WTC11 (cell line): ENCODE data around the gene SYNJ2. TPM values are rescaled to one million over a fixed set of nuclear protein-coding genes. Genes with fewer than 3 reads are reported as not detected.

Experiments
- ATAC-seq: fragments of 200-7000 bp; cut with Tn5 transposase; 2 replicates; pipeline ENCODE4 v1.10.0; 2021; ENCODE audit warnings: mild to moderate bottlenecking, moderate library complexity
- CTCF ChIA-PET: fragments of 300-600 bp; sonication (Branson Sonifier 250); formaldehyde crosslinking; loops from one replicate; lab custom pipeline; 2021; ENCODE audit warnings: antibody characterized with exemption; lab: Charles Lee
- POLR2A ChIA-PET: fragments of 350-600 bp; sonication (Branson Sonifier 250); formaldehyde crosslinking; loops from one replicate; lab custom pipeline; 2021; ENCODE audit warnings: antibody characterized with exemption; lab: Charles Lee
- DNase-seq: peaks from one replicate; pipeline ENCODE4 v3.0.0; 2021; ENCODE audit warnings: low spot score
- H3K27ac Mint-ChIP-seq: 2 replicates; pipeline ENCODE4 v1.8.0; 2021; ENCODE audit warnings: mixed read lengths
- H3K27me3 Mint-ChIP-seq: 2 replicates; pipeline ENCODE4 v1.8.0; 2021; ENCODE audit warnings: low read depth, mild to moderate bottlenecking, moderate library complexity, mixed read lengths
- H3K36me3 Mint-ChIP-seq: 2 replicates; pipeline ENCODE4 v1.8.0; 2021; ENCODE audit warnings: mixed read lengths
- H3K4me1 Mint-ChIP-seq: 2 replicates; pipeline ENCODE4 v1.8.0; 2022; ENCODE audit warnings: mixed read lengths
- H3K4me3 Mint-ChIP-seq: 2 replicates; pipeline ENCODE4 v1.8.0; 2021; ENCODE audit warnings: mild to moderate bottlenecking, moderate library complexity, mixed read lengths
- H3K9me3 Mint-ChIP-seq: 2 replicates; pipeline ENCODE4 v1.8.0; 2021; ENCODE audit warnings: mixed read lengths
- CBFB ChIP-seq: sonication (generic); formaldehyde crosslinking; IDR thresholded peaks from 2 replicates; pipeline ENCODE4 v1.8.1; 2022; ENCODE audit warnings: mild to moderate bottlenecking, low read depth, missing genetic modification reagents
- ERG ChIP-seq: fragments of 250-450 bp; sonication (Bioruptor Pico); IDR thresholded peaks from 2 replicates; pipeline ENCODE4 v1.8.0; 2021; ENCODE audit warnings: mild to moderate bottlenecking
- ESRRA ChIP-seq: sonication (generic); formaldehyde crosslinking; IDR thresholded peaks from 2 replicates; pipeline ENCODE4 v1.8.1; 2022; ENCODE audit warnings: mild to moderate bottlenecking, missing genetic modification reagents, borderline replicate concordance
- FOXP4 ChIP-seq: sonication (generic); formaldehyde crosslinking; IDR thresholded peaks from 2 replicates; pipeline ENCODE4 v1.8.0; 2022; ENCODE audit warnings: mild to moderate bottlenecking, missing genetic modification reagents
- GRHL2 ChIP-seq: fragments of 250-450 bp; sonication (Bioruptor Pico); IDR thresholded peaks from 2 replicates; pipeline ENCODE4 v1.8.0; 2022; ENCODE audit warnings: mild to moderate bottlenecking, moderate library complexity; ENCODE audit not compliant: insufficient replicate concordance, severe bottlenecking
- GTF2I ChIP-seq: fragments of 250-450 bp; sonication (Bioruptor Pico); conservative IDR thresholded peaks from 2 replicates; pipeline ENCODE4 v1.4.0; 2021; ENCODE audit warnings: mild to moderate bottlenecking
- HMGA2 ChIP-seq: fragments of 250-450 bp; sonication (Bioruptor Pico); IDR thresholded peaks from 2 replicates; pipeline ENCODE4 v1.4.0; 2021; ENCODE audit warnings: mild to moderate bottlenecking, moderate library complexity
- HMGXB4 ChIP-seq: sonication (generic); formaldehyde crosslinking; IDR thresholded peaks from 2 replicates; pipeline ENCODE4 v1.8.1; 2023; ENCODE audit warnings: mild to moderate bottlenecking, moderate library complexity, missing genetic modification reagents
- KAT7 ChIP-seq: sonication (generic); formaldehyde crosslinking; IDR thresholded peaks from 2 replicates; pipeline ENCODE4 v1.8.1; 2023; ENCODE audit warnings: missing genetic modification reagents, mild to moderate bottlenecking, borderline replicate concordance
- MYBL2 ChIP-seq: sonication (generic); formaldehyde crosslinking; IDR thresholded peaks from 2 replicates; pipeline ENCODE4 v1.8.1; 2023; ENCODE audit warnings: mild to moderate bottlenecking, moderate library complexity, missing genetic modification reagents
- NFATC4 ChIP-seq: fragments of 250-450 bp; sonication (Bioruptor Pico); IDR thresholded peaks from 2 replicates; pipeline ENCODE4 v1.9.0; 2021; ENCODE audit warnings: mild to moderate bottlenecking
- SOX15 ChIP-seq: fragments of 250-450 bp; sonication (Bioruptor Pico); IDR thresholded peaks from 2 replicates; pipeline ENCODE4 v1.9.0; 2021; ENCODE audit warnings: mild to moderate bottlenecking
- USF1 ChIP-seq: sonication (generic); formaldehyde crosslinking; IDR thresholded peaks from 2 replicates; pipeline ENCODE4 v1.8.0; 2022; ENCODE audit warnings: mild to moderate bottlenecking, missing genetic modification reagents
- total RNA-seq: library from RNA; stranded (reverse); gene quantifications from 3 replicates; pipeline ENCODE4 v1.2.3, GENCODE V29; 2021
- TF ChIP-seq, protein P1 (sequence below): fragments of 250-450 bp; sonication (Bioruptor Pico); IDR thresholded peaks from 2 replicates; pipeline ENCODE4 v1.9.0; 2021; ENCODE audit warnings: moderate library complexity, mild to moderate bottlenecking, inconsistent platforms, borderline replicate concordance
- TF ChIP-seq, protein P2 (sequence below): sonication (generic); formaldehyde crosslinking; IDR thresholded peaks from 2 replicates; pipeline ENCODE4 v1.8.0; 2023; ENCODE audit warnings: missing genetic modification reagents, mild to moderate bottlenecking, borderline replicate concordance

The SYNJ2 gene
- total RNA-seq, 1 experiment from 2014 or later: 15.3 TPM

GRCh38 chr6:157942351-157942750 is 39.3 kb upstream of the SYNJ2 start (continued):
- TF ChIP-seq GRHL2 (CRISPR knock-in tag) (no peak), ESRRA (CRISPR knock-in tag) (no peak), HMGA2 (no peak), CBFB (CRISPR knock-in tag) (no peak)
- TF ChIP-seq, protein P1, sequence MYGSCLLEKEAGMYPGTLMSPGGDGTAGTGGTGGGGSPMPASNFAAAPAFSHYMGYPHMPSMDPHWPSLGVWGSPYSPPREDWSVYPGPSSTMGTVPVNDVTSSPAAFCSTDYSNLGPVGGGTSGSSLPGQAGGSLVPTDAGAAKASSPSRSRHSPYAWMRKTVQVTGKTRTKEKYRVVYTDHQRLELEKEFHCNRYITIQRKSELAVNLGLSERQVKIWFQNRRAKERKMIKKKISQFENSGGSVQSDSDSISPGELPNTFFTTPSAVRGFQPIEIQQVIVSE (CRISPR knock-in tag): no peak

DNA sequence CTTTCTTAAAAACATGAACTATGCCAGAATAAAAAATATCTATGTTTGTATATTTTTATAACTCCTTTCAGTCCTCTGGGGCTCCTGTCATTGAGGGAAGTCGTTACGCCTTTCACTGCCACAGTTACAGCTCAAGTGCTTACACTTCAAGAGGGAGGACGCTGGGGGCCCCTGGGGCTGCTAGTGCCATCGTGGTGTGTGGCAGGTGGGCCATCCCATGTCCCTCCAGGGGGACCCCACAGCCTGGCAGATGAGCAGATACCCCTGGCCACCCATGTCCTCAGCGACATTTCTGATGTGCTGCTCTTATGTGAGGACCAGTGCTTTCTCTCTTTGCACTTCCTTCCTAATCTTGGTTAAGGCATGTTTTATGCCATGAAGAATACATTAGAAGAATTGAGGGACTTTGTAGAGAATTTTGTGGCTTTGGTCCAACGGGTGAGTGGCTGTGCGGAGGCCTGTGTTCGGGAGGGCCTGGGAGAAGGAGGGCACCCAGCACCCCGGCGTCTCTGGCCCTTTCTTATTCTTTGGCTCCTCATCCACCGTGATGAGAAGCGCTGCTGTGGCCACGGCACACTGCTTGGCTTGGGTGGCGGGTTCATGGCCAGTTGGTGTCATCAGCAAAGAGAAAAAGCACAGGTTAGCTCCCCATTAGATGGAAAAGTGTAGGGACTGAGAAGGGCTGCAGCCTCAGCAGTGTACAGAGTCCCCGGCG is 38.3 kb upstream of the SYNJ2 start:
- H3K27me3 Mint-ChIP-seq: no peaks in the 10 kb centered on the region
- ATAC-seq (no peak), DNase-seq (no peak)
- H3K4me1 Mint-ChIP-seq: no peaks in the 10 kb centered on the region
- ChIA-PET CTCF (no interaction called here), POLR2A (no interaction called here)
- peaks cover 62% of the 10 kb centered on the region for H3K36me3 Mint-ChIP-seq
- no peak overlapping the region for H3K27ac Mint-ChIP-seq
- H3K4me3 Mint-ChIP-seq: no peak overlapping the region
- TF ChIP-seq FOXP4 (CRISPR knock-in tag) (no peak), KAT7 (no peak), HMGXB4 (no peak), ERG (CRISPR knock-in tag) (no peak), NFATC4 (CRISPR knock-in tag) (no peak), SOX15 (CRISPR knock-in tag) (no peak), USF1 (CRISPR knock-in tag) (no peak), MYBL2 (CRISPR knock-in tag) (no peak), GTF2I (CRISPR knock-in tag) (no peak)
- TF ChIP-seq, protein P2, sequence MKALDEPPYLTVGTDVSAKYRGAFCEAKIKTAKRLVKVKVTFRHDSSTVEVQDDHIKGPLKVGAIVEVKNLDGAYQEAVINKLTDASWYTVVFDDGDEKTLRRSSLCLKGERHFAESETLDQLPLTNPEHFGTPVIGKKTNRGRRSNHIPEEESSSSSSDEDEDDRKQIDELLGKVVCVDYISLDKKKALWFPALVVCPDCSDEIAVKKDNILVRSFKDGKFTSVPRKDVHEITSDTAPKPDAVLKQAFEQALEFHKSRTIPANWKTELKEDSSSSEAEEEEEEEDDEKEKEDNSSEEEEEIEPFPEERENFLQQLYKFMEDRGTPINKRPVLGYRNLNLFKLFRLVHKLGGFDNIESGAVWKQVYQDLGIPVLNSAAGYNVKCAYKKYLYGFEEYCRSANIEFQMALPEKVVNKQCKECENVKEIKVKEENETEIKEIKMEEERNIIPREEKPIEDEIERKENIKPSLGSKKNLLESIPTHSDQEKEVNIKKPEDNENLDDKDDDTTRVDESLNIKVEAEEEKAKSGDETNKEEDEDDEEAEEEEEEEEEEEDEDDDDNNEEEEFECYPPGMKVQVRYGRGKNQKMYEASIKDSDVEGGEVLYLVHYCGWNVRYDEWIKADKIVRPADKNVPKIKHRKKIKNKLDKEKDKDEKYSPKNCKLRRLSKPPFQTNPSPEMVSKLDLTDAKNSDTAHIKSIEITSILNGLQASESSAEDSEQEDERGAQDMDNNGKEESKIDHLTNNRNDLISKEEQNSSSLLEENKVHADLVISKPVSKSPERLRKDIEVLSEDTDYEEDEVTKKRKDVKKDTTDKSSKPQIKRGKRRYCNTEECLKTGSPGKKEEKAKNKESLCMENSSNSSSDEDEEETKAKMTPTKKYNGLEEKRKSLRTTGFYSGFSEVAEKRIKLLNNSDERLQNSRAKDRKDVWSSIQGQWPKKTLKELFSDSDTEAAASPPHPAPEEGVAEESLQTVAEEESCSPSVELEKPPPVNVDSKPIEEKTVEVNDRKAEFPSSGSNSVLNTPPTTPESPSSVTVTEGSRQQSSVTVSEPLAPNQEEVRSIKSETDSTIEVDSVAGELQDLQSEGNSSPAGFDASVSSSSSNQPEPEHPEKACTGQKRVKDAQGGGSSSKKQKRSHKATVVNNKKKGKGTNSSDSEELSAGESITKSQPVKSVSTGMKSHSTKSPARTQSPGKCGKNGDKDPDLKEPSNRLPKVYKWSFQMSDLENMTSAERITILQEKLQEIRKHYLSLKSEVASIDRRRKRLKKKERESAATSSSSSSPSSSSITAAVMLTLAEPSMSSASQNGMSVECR: no peak
- TF ChIP-seq, all 79 proteins: peak for 0
- H3K9me3 Mint-ChIP-seq: no peaks in the 10 kb centered on the region
